ENCODE results near the gene TBCD.

DNA sequence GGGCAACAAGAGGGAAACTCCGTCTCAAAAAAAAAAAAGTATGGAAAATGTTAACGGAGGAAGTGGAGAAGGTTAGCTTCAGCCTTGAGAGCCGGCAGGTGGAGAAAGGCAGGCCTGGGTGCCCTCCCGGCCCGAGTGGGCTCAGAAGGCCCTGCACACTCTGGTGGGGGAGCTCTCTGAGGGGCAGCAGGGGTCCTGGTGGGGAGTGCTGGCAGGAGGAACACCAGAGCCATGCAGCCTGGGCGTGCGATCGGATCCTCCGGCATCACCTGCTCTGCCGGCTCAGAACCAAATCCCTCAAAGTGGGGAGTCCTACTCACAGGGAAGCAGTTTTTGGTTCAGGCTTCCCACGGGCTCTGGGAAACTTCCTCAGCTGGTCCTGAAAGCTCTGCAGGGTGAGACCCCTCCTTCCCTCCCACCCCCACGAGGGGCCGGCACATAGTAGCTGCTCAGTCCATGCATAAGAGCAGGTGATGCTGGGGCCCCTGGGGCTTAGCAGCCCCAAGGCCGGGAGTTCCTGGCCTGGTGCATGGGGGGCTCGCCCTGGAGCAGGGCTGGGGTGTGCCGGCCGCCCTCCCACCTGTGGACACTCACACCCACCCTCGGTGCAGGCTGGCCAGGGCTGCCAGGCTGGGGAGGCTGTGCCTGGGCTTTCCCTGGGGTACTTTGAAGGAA, 15.2 kb upstream of the TBCD start:
- TF ChIP-seq, protein P1, sequence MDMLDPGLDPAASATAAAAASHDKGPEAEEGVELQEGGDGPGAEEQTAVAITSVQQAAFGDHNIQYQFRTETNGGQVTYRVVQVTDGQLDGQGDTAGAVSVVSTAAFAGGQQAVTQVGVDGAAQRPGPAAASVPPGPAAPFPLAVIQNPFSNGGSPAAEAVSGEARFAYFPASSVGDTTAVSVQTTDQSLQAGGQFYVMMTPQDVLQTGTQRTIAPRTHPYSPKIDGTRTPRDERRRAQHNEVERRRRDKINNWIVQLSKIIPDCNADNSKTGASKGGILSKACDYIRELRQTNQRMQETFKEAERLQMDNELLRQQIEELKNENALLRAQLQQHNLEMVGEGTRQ (CRISPR knock-in tag; IDR thresholded peaks at IDR 0.05) = no peak
- TF ChIP-seq, protein P2, sequence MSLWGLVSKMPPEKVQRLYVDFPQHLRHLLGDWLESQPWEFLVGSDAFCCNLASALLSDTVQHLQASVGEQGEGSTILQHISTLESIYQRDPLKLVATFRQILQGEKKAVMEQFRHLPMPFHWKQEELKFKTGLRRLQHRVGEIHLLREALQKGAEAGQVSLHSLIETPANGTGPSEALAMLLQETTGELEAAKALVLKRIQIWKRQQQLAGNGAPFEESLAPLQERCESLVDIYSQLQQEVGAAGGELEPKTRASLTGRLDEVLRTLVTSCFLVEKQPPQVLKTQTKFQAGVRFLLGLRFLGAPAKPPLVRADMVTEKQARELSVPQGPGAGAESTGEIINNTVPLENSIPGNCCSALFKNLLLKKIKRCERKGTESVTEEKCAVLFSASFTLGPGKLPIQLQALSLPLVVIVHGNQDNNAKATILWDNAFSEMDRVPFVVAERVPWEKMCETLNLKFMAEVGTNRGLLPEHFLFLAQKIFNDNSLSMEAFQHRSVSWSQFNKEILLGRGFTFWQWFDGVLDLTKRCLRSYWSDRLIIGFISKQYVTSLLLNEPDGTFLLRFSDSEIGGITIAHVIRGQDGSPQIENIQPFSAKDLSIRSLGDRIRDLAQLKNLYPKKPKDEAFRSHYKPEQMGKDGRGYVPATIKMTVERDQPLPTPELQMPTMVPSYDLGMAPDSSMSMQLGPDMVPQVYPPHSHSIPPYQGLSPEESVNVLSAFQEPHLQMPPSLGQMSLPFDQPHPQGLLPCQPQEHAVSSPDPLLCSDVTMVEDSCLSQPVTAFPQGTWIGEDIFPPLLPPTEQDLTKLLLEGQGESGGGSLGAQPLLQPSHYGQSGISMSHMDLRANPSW (CRISPR knock-in tag; conservative IDR thresholded peaks at IDR 0.05; ENCODE audit: low read depth) = no peak
- TF ChIP-seq, protein P3, sequence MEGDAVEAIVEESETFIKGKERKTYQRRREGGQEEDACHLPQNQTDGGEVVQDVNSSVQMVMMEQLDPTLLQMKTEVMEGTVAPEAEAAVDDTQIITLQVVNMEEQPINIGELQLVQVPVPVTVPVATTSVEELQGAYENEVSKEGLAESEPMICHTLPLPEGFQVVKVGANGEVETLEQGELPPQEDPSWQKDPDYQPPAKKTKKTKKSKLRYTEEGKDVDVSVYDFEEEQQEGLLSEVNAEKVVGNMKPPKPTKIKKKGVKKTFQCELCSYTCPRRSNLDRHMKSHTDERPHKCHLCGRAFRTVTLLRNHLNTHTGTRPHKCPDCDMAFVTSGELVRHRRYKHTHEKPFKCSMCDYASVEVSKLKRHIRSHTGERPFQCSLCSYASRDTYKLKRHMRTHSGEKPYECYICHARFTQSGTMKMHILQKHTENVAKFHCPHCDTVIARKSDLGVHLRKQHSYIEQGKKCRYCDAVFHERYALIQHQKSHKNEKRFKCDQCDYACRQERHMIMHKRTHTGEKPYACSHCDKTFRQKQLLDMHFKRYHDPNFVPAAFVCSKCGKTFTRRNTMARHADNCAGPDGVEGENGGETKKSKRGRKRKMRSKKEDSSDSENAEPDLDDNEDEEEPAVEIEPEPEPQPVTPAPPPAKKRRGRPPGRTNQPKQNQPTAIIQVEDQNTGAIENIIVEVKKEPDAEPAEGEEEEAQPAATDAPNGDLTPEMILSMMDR (IDR thresholded peaks at IDR 0.05) = no peak
